OCI-LY3 (cell line): ENCODE measurements around the gene TNFAIP2.
A peak's percentile ranks its signal among the peaks of the same experiment; 100 is the strongest.
"Not testable (repeated sequence)": the region's sequence is repeated elsewhere in the genome, so short reads cannot be mapped to it uniquely, and the experiment has no call there.

ENCODE experiments used
- H2AFZ ChIP-seq: fragments of 200-600, 300-600 bp; shearing (Covaris generic); 2 replicates; pipeline ENCODE4 v1.6.0; 2014; ENCODE audit warnings: antibody characterized with exemption, low read depth, low read length
- H3K27ac ChIP-seq: fragments of 200-600, 300-600 bp; sonication (generic); 2 replicates; pipeline ENCODE4 v1.5.1; 2014; ENCODE audit warnings: mild to moderate bottlenecking, low read length, moderate library complexity, mixed read lengths
- H3K27me3 ChIP-seq: fragments of 200-600, 300-600 bp; sonication (generic); 2 replicates; pipeline ENCODE4 v1.6.1; 2014; ENCODE audit warnings: low read depth, low read length, mixed read lengths
- H3K36me3 ChIP-seq: fragments of 200-600, 300-600 bp; sonication (generic); replicated peaks from 2 replicates; pipeline ENCODE3; 2014; ENCODE audit warnings: low read depth, low read length, mixed read lengths
- H3K4me1 ChIP-seq: fragments of 300-600, 200-600 bp; sonication (generic); 2 replicates; pipeline ENCODE4 v1.6.1; 2014; ENCODE audit warnings: low read length, mixed read lengths
- H3K4me2 ChIP-seq: fragments of 200-600, 300-600 bp; sonication (generic); 2 replicates; pipeline ENCODE4 v1.6.1; 2014; ENCODE audit warnings: low read length, mixed read lengths
- H3K4me3 ChIP-seq: fragments of 300-600, 200-600 bp; sonication (generic); 2 replicates; pipeline ENCODE4 v1.5.1; 2014; ENCODE audit warnings: antibody characterized with exemption, mild to moderate bottlenecking, low read length, moderate library complexity
- H3K79me2 ChIP-seq: fragments of 300-600, 200-600 bp; shearing (Covaris generic); 2 replicates; pipeline ENCODE4 v1.6.1; 2014; ENCODE audit warnings: mild to moderate bottlenecking, low read length, mixed read lengths
- H3K9ac ChIP-seq: fragments of 300-600, 200-600 bp; shearing (Covaris generic); 2 replicates; pipeline ENCODE4 v1.6.0; 2014; ENCODE audit warnings: mild to moderate bottlenecking, low read length, moderate library complexity
- H3K9me3 ChIP-seq: fragments of 200-600, 300-600 bp; shearing (Covaris generic); 2 replicates; pipeline ENCODE4 v1.6.1; 2014; ENCODE audit warnings: low read length, mixed read lengths; ENCODE audit not compliant: insufficient read depth
- H4K20me1 ChIP-seq: fragments of 200-600, 300-600 bp; sonication (generic); 2 replicates; pipeline ENCODE4 v1.6.1; 2016; ENCODE audit warnings: low read length, mixed read lengths; ENCODE audit not compliant: insufficient read depth
- CTCF ChIP-seq: fragments of 200-600, 300-600 bp; sonication (generic); IDR thresholded peaks from 2 replicates; pipeline ENCODE4 v1.5.1; 2014; ENCODE audit warnings: antibody characterized with exemption, low read length, low read depth
- EZH2phosphoT487 ChIP-seq: fragments of 200-600 bp; shearing (Covaris generic); IDR thresholded peaks from 2 replicates; pipeline ENCODE4 v1.6.1; 2018; ENCODE audit warnings: antibody characterized with exemption, mixed run types, low read depth

The TNFAIP2 gene

GRCh38 chr14:103118663-103119404 is 4.4 kb upstream of the TNFAIP2 start:
- Histone ChIP-seq H3K9ac (no peak overlapping the region), H4K20me1 (no peaks in the 10 kb centered on the region), H2AFZ (no peak overlapping the region; the same call in 1 of the 2 replicates), H3K9me3 (no peaks in the 10 kb centered on the region), H3K4me3 (no peak overlapping the region), H3K27ac (no peak overlapping the region), H3K79me2 (no peaks in the 10 kb centered on the region), H3K36me3 (no peaks in the 10 kb centered on the region), H3K27me3 (no peaks in the 10 kb centered on the region), H3K4me1 (peaks cover 36% of the 10 kb centered on the region), H3K4me2 (peak overlapping the region; percentile 9; the same call in 1 of the 2 replicates)
- TF ChIP-seq CTCF (no peak), EZH2phosphoT487 (no peak)

DNA sequence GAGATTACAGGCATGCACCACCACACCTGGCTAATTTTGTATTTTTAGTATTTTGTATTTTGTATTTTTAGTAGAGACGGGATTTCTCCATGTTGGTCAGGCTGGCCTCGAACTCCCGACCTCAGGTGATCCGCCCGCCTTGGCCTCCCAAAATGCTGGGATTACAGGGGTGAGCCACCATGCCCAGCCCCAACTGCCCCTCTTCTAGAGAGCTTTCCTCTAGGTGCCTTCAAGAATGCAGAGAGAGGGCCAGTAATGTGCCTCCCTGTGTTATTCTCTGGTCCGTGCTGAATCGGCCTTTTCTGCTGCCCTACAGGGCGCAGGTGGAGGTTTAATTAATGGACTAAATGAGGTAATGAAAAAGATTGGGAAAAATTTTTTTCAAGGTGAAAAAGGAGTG is 3.7 kb upstream of the TNFAIP2 start:
- not testable (repeated sequence) for H3K79me2 ChIP-seq, H3K4me2 ChIP-seq, H3K4me3 ChIP-seq, H3K9ac ChIP-seq, H3K9me3 ChIP-seq, H3K27ac ChIP-seq, H3K36me3 ChIP-seq, H3K27me3 ChIP-seq, H2AFZ ChIP-seq, H4K20me1 ChIP-seq
- peaks cover 29% of the 10 kb centered on the region for H3K4me1 ChIP-seq

DNA sequence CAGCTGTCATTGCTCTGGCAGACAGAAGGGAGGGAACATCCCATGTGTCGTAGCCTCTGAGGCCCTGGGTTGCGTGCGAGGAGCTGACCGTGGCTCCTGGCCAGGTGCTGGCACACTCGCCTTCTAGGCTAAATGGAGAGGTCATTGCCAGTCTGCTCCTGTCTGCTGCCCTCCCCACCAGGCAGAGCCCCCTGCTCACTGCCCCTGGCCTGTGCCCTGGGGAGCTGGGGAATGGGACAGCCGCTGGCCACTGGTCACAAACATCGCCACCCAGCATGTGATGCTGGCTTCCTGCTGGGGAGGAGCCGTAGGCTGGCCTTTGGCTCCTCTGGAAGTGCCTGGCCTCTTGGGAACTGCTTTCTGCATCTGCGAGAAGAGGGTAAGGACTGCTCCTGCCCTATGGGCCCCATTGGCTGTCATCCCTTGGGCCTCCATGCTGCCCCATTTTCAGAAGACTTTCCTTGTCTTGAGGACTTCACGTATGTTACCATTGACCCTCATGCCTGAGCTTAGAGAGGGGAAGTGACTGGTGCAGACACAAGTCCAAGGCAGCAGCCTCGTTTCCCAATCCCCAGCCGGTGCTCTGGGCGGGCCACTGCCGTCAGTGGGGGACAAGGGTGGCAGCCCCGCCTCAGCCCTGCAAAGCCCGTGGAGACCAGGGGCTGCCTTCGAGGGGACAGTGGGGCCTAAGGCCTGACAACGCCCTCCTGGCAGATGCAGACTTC is 2.0 kb upstream of the TNFAIP2 start:
- H2AFZ ChIP-seq: no peak overlapping the region
- H3K4me1 ChIP-seq: peaks cover 17% of the 10 kb centered on the region
- no peaks in the 10 kb centered on the region for H3K9me3 ChIP-seq
- no peaks in the 10 kb centered on the region for H4K20me1 ChIP-seq
- no peaks in the 10 kb centered on the region for H3K27me3 ChIP-seq
- H3K27ac ChIP-seq: no peak overlapping the region
- H3K36me3 ChIP-seq: no peaks in the 10 kb centered on the region
- no peaks in the 10 kb centered on the region for H3K79me2 ChIP-seq
- H3K4me2 ChIP-seq: no peak overlapping the region
- H3K9ac ChIP-seq: no peak overlapping the region
- no peak for TF ChIP-seq CTCF
- no peak for TF ChIP-seq EZH2phosphoT487
- no peak overlapping the region for H3K4me3 ChIP-seq

GRCh38 chr14:103121846-103122584 is 1.2 kb upstream of the TNFAIP2 start:
- Histone ChIP-seq H3K4me2 (no peak overlapping the region), H3K79me2 (no peaks in the 10 kb centered on the region), H3K36me3 (no peaks in the 10 kb centered on the region), H3K9ac (no peak overlapping the region), H3K4me3 (no peak overlapping the region), H3K27ac (no peak overlapping the region), H3K27me3 (no peaks in the 10 kb centered on the region), H3K9me3 (no peaks in the 10 kb centered on the region), H2AFZ (no peak overlapping the region), H3K4me1 (peaks cover 17% of the 10 kb centered on the region), H4K20me1 (no peaks in the 10 kb centered on the region)
- TF ChIP-seq EZH2phosphoT487: no peak
- TF ChIP-seq CTCF: no peak
